Prostate gland (tissue), 2 donors: Measurements from ENCODE around the gene DENND1B.

Experiments
- CTCF ChIP-seq, 4 experiments: fragments of 200-600 bp in 2 of 4; fragments of 450-650 bp in 2 of 4; sonication (generic) in 2 of 4; IDR thresholded peaks; 1 replicate in 3 of 4; 2 replicates in 1 of 4; pipeline ENCODE4 v1.5.1; 2016 to 2019; ENCODE audit warnings: antibody characterized with exemption in 4 of 4, mild to moderate bottlenecking in 2 of 4, moderate library complexity in 2 of 4
- POLR2A ChIP-seq: fragments of 450-650 bp; IDR thresholded peaks from one replicate; pipeline ENCODE4 v1.6.1; 2016; ENCODE audit warnings: antibody characterized with exemption, mild to moderate bottlenecking

- TF ChIP-seq CTCF (IDR thresholded peaks at IDR 0.05) (no peak), POLR2A (no peak)
Observed at GRCh38 chr1:197808880-197809279, 33.6 kb upstream of the DENND1B start.
